Tibial nerve (tissue), 3 donors: ENCODE data around the gene ROR1.

Experiments
- CTCF ChIP-seq, 5 experiments: fragments of 200-600 bp in 3 of 5; fragments of 450-650 bp in 2 of 5; sonication (generic) in 3 of 5; IDR thresholded peaks; one replicate each; pipeline ENCODE4 v1.5.1; 2016 to 2019; ENCODE audit warnings: antibody characterized with exemption in 5 of 5, mild to moderate bottlenecking in 3 of 5, moderate library complexity in 2 of 5
- POLR2A ChIP-seq, 2 donors: fragments of 450-650 bp; IDR thresholded peaks; one replicate each; pipeline ENCODE4 v1.6.1; 2017; ENCODE audit warnings: antibody characterized with exemption in 2 of 2, mild to moderate bottlenecking in 2 of 2, moderate library complexity in 2 of 2

GRCh38 chr1:63928186-63929105, 154.6 kb downstream of the ROR1 start:
- TF ChIP-seq CTCF (IDR thresholded peaks at IDR 0.05) = no peak
- TF ChIP-seq POLR2A (IDR thresholded peaks at IDR 0.05) = no peak
